ENCODE measurements around the gene BANP. TPM values are rescaled to one million over a fixed set of nuclear protein-coding genes. Genes with fewer than 3 reads are reported as not detected.

Gene BANP
- total RNA-seq, 1 experiment from 2014 or later, result 24.2 TPM

DNA sequence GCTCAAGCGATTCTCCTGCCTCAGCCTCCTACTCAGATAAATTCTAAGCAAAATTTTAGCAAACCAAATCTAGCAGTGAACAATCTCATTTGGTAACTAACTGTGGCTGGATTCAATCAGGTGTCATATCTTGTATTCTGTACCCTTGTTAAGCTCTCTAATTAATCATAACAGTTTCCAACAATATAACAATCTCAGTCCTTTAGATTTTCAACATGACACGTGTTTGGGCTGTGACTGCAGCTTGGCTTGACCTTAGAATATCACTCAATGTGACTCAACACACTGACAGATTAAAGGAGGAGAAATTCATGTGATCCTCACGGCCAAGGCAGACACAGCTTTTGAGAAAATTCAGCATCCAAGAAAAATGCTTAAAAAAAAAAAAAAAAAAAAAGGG is 133.6 kb downstream of the BANP start:
- Histone ChIP-seq H3K4me3 (ENCODE audit: low read length) (no peak overlapping the region), H3K9me2 (replicated peaks; ENCODE audit: low read length) (no peaks in the 10 kb centered on the region), H3K9me3 (ENCODE audit: low read length) (no peaks in the 10 kb centered on the region), H3K79me2 (ENCODE audit: low read length) (no peaks in the 10 kb centered on the region), H3K27me3 (ENCODE audit: low read length) (no peaks in the 10 kb centered on the region), H3K27ac (ENCODE audit: low read length) (no peak overlapping the region), H3K4me2 (ENCODE audit: low read length) (no peak overlapping the region), H3K36me3 (ENCODE audit: low read depth, low read length) (no peaks in the 10 kb centered on the region), H3K4me1 (ENCODE audit: insufficient read depth, low read length) (no peaks in the 10 kb centered on the region), H3F3A (ENCODE audit: low read length, unreplicated experiment) (no peaks in the 10 kb centered on the region), H4K20me1 (ENCODE audit: low read length) (no peaks in the 10 kb centered on the region), H3K9ac (ENCODE audit: low read length) (no peak overlapping the region), H2AFZ (ENCODE audit: low read length) (no peak overlapping the region)
- no TSS peak for BruUV-seq (replicated peaks)
- ChIA-PET POLR2A (ENCODE audit: unreplicated experiment) (interaction anchor here (0.7 kb wide), 1 partner anchor 449 kb away, joined by 3 read pairs; no protein-coding TSS in a partner anchor), CTCF (no interaction called here)
- ATAC-seq (no peak), DNase-seq (no peak)
- TF ChIP-seq, protein P1, sequence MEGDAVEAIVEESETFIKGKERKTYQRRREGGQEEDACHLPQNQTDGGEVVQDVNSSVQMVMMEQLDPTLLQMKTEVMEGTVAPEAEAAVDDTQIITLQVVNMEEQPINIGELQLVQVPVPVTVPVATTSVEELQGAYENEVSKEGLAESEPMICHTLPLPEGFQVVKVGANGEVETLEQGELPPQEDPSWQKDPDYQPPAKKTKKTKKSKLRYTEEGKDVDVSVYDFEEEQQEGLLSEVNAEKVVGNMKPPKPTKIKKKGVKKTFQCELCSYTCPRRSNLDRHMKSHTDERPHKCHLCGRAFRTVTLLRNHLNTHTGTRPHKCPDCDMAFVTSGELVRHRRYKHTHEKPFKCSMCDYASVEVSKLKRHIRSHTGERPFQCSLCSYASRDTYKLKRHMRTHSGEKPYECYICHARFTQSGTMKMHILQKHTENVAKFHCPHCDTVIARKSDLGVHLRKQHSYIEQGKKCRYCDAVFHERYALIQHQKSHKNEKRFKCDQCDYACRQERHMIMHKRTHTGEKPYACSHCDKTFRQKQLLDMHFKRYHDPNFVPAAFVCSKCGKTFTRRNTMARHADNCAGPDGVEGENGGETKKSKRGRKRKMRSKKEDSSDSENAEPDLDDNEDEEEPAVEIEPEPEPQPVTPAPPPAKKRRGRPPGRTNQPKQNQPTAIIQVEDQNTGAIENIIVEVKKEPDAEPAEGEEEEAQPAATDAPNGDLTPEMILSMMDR (conservative IDR thresholded peaks at IDR 0.05; ENCODE audit: low read depth, low read length), result no peak
- no peak for TF ChIP-seq EZH2phosphoT487 (IDR thresholded peaks at IDR 0.05; ENCODE audit: borderline replicate concordance, low read length)
- TF ChIP-seq EZH2 (IDR thresholded peaks at IDR 0.05; ENCODE audit: low read length, unreplicated experiment), result no peak
- intact Hi-C loops (cut with micrococcal nuclease), result no loop called here

DNA sequence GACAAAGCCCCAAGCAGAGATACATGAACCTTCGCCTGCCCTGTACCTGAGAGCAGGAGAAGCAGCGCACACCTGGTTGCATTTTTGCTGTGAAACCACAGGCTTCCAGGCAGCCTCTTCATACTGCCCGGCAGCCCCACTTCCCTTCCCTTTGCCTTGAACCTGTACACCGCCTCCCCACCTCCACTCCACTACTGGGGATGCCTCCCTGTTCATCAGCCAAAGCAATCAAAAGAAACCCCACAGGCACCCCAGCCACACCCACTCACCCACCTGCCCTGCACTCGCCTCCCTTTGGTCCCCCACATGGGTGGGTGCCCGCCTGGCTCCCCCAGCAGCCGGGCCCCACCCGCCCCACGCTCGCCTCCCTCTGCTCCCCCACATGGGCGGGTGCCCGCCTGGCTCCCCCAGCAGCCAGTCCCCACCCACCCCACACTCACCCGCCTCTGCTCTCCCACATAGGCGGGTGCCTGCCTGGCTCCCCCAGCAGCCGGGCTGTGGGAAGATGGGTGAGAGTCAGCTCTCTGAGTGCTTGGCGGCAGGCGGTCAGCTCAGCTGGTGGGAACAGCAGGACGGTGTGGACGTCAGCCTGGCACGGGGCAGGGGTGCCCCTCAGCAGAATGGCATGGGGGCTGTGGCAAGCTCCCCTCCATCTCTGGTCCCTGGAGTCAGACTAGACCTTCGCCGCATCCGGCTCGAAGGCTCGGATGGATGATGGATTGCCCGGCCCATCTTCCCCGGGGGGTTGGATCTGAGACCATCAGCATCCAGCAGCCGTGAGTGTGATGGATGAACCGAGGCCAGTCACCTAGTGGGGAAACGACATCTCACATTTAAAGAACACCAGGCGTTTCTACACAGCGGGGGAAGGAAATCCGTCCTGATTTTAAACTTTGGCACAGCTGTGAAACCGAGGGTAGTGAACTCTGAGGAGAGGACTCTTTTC is 135.6 kb downstream of the BANP start:
- CTCF ChIA-PET, result no interaction called here
- H3K27me3 ChIP-seq (ENCODE audit: low read length), result no peaks in the 10 kb centered on the region

GRCh38 chr16:88087517-88087877 is 136.3 kb downstream of the BANP start:
- TF ChIP-seq EZH2 (IDR thresholded peaks at IDR 0.05; ENCODE audit: low read length, unreplicated experiment), result no peak
- TF ChIP-seq EZH2phosphoT487 (IDR thresholded peaks at IDR 0.05; ENCODE audit: borderline replicate concordance, low read length), result no peak
- TF ChIP-seq, protein P1 (conservative IDR thresholded peaks at IDR 0.05; ENCODE audit: low read depth, low read length), result no peak
- ATAC-seq, result no peak
- POLR2A ChIA-PET (ENCODE audit: unreplicated experiment), result no interaction called here
- Histone ChIP-seq H2AFZ (ENCODE audit: low read length) (no peak overlapping the region), H3K79me2 (ENCODE audit: low read length) (no peaks in the 10 kb centered on the region), H4K20me1 (ENCODE audit: low read length) (no peaks in the 10 kb centered on the region), H3K27ac (ENCODE audit: low read length) (no peak overlapping the region), H3K9me2 (replicated peaks; ENCODE audit: low read length) (no peaks in the 10 kb centered on the region), H3F3A (ENCODE audit: low read length, unreplicated experiment) (no peaks in the 10 kb centered on the region), H3K4me2 (ENCODE audit: low read length) (no peak overlapping the region), H3K27me3 (ENCODE audit: low read length) (no peaks in the 10 kb centered on the region), H3K9ac (ENCODE audit: low read length) (no peak overlapping the region), H3K4me1 (ENCODE audit: insufficient read depth, low read length) (no peaks in the 10 kb centered on the region), H3K4me3 (ENCODE audit: low read length) (no peak overlapping the region), H3K9me3 (ENCODE audit: low read length) (no peaks in the 10 kb centered on the region), H3K36me3 (ENCODE audit: low read depth, low read length) (no peaks in the 10 kb centered on the region)
- no TSS peak for BruUV-seq (replicated peaks)
- CTCF ChIA-PET, result no interaction called here
- intact Hi-C loops (cut with micrococcal nuclease), result no loop called here
- DNase-seq, result no peak

More for the DNA sequence above, 135.6 kb downstream of the BANP start:
- no peaks in the 10 kb centered on the region for H4K20me1 ChIP-seq (ENCODE audit: low read length)
- no peak overlapping the region for H3K9ac ChIP-seq (ENCODE audit: low read length)
- H3K79me2 ChIP-seq (ENCODE audit: low read length), result no peaks in the 10 kb centered on the region
- ATAC-seq (no peak), DNase-seq (no peak)
- no TSS peak for BruUV-seq (replicated peaks)
- no peaks in the 10 kb centered on the region for H3K36me3 ChIP-seq (ENCODE audit: low read depth, low read length)
- no peaks in the 10 kb centered on the region for H3K4me1 ChIP-seq (ENCODE audit: insufficient read depth, low read length)
- no peak overlapping the region for H3K4me3 ChIP-seq (ENCODE audit: low read length)
- POLR2A ChIA-PET (ENCODE audit: unreplicated experiment), result no interaction called here
- no peak overlapping the region for H3K4me2 ChIP-seq (ENCODE audit: low read length)
- no peak overlapping the region for H2AFZ ChIP-seq (ENCODE audit: low read length)
- no peak overlapping the region for H3K27ac ChIP-seq (ENCODE audit: low read length)
- intact Hi-C loops (cut with micrococcal nuclease), result no loop called here
- TF ChIP-seq, protein P1 (conservative IDR thresholded peaks at IDR 0.05; ENCODE audit: low read depth, low read length), result no peak
- no peaks in the 10 kb centered on the region for H3K9me2 ChIP-seq (replicated peaks; ENCODE audit: low read length)
- no peaks in the 10 kb centered on the region for H3K9me3 ChIP-seq (ENCODE audit: low read length)
- no peaks in the 10 kb centered on the region for H3F3A ChIP-seq (ENCODE audit: low read length, unreplicated experiment)

Measured in PC-3 (cell line).